CD14-positive monocyte (primary cell): ENCODE measurements around the gene SGMS1. TPM values are rescaled to one million over a fixed set of nuclear protein-coding genes. Genes with fewer than 3 reads are reported as not detected.

Experiments used
- DNase-seq, 3 donors: peaks; one replicate each; pipeline ENCODE4 v3.0.0-alpha.2; 2011 to 2022
- H2AFZ ChIP-seq: 2 replicates; pipeline ENCODE4 v1.6.0; 2012; ENCODE audit warnings: mild to moderate bottlenecking, low read depth, low read length, inconsistent platforms; ENCODE audit not compliant: insufficient read depth, poor library complexity, severe bottlenecking
- H3K27ac ChIP-seq, 2 donors: 1 replicate in 1 of 2; 2 replicates in 1 of 2; pipeline ENCODE4 v1.5.1; 2012 to 2013; ENCODE audit warnings: low read length in 2 of 2, control low read depth in 1 of 2, inconsistent platforms in 1 of 2, low read depth in 1 of 2, mild to moderate bottlenecking in 1 of 2
- H3K27me3 ChIP-seq, 2 donors: one replicate each; pipeline versions ENCODE4 v1.6.0 to v1.6.1; 2011 to 2013; ENCODE audit warnings: low read length in 2 of 2; ENCODE audit not compliant: control insufficient read depth in 2 of 2, insufficient read depth in 2 of 2
- H3K36me3 ChIP-seq, 2 donors: replicated peaks in 1 of 2; 1 replicate in 1 of 2; 2 replicates in 1 of 2; pipeline versions ENCODE4 v1.5.1 to v1.6.1; 2012 to 2013; ENCODE audit warnings: low read length in 2 of 2, control low read depth in 1 of 2, inconsistent platforms in 1 of 2, mild to moderate bottlenecking in 1 of 2; ENCODE audit not compliant: insufficient read depth in 2 of 2, control insufficient read depth in 1 of 2
- H3K4me1 ChIP-seq, 2 donors: 1 replicate in 1 of 2; 2 replicates in 1 of 2; pipeline versions ENCODE4 v1.5.1 to v1.6.1; 2012 to 2013; ENCODE audit warnings: low read length in 2 of 2, control low read depth in 1 of 2, inconsistent platforms in 1 of 2, mild to moderate bottlenecking in 1 of 2, moderate library complexity in 1 of 2; ENCODE audit not compliant: insufficient read depth in 2 of 2, control insufficient read depth in 1 of 2
- H3K4me2 ChIP-seq: replicated peaks from 2 replicates; pipeline ENCODE3; 2012; ENCODE audit warnings: low read length, moderate library complexity, mild to moderate bottlenecking; ENCODE audit not compliant: poor library complexity, severe bottlenecking; ENCODE audit errors: extremely low read depth
- H3K4me3 ChIP-seq, 3 experiments: fragments of 200-600 bp in 1 of 3; sonication (generic) in 1 of 3; replicated peaks in 1 of 3; 1 replicate in 2 of 3; 2 replicates in 1 of 3; pipeline ENCODE4 v1.5.1; 2011 to 2013; ENCODE audit warnings: low read length in 3 of 3, mild to moderate bottlenecking in 3 of 3, control low read depth in 2 of 3, low read depth in 2 of 3, inconsistent platforms in 1 of 3, moderate library complexity in 1 of 3
- H3K79me2 ChIP-seq: 2 replicates; pipeline ENCODE4 v1.6.0; 2012; ENCODE audit warnings: mild to moderate bottlenecking, control low read depth, inconsistent platforms, low read length, moderate library complexity; ENCODE audit not compliant: insufficient read depth
- H3K9ac ChIP-seq: 2 replicates; pipeline ENCODE4 v1.6.0; 2017; ENCODE audit warnings: low read length, mild to moderate bottlenecking; ENCODE audit not compliant: insufficient read depth, poor library complexity, severe bottlenecking
- H3K9me3 ChIP-seq, 2 donors: replicated peaks in 1 of 2; 1 replicate in 1 of 2; 2 replicates in 1 of 2; pipeline versions ENCODE4 v1.5.1 to v1.6.1; 2012 to 2013; ENCODE audit warnings: low read length in 2 of 2, control low read depth in 1 of 2; ENCODE audit not compliant: control insufficient read depth in 1 of 2, insufficient read depth in 1 of 2
- H4K20me1 ChIP-seq: 2 replicates; pipeline ENCODE4 v1.6.0; 2012; ENCODE audit warnings: mild to moderate bottlenecking, low read length, control low read depth, moderate library complexity; ENCODE audit not compliant: insufficient read depth
- H3K27ac Mint-ChIP-seq, 7 donors: one replicate each; pipeline ENCODE4 v1.8.0; 2020; ENCODE audit warnings: mild to moderate bottlenecking in 7 of 7, mixed read lengths in 7 of 7, moderate library complexity in 6 of 7, inconsistent platforms in 2 of 7
- H3K27me3 Mint-ChIP-seq, 3 donors: one replicate each; pipeline ENCODE4 v1.8.0; 2021 to 2022; ENCODE audit warnings: low read depth in 3 of 3, mild to moderate bottlenecking in 3 of 3, mixed read lengths in 3 of 3, moderate library complexity in 3 of 3, inconsistent platforms in 1 of 3
- H3K36me3 Mint-ChIP-seq, 2 donors: one replicate each; pipeline ENCODE4 v1.8.0; 2020; ENCODE audit warnings: mixed read lengths in 2 of 2, inconsistent platforms in 1 of 2, mild to moderate bottlenecking in 1 of 2
- H3K4me1 Mint-ChIP-seq: one replicate; pipeline ENCODE4 v1.8.0; 2020; ENCODE audit warnings: mild to moderate bottlenecking, mixed read lengths
- H3K4me3 Mint-ChIP-seq, 2 donors: one replicate each; pipeline ENCODE4 v1.8.0; 2020; ENCODE audit warnings: mild to moderate bottlenecking in 2 of 2, mixed read lengths in 2 of 2, moderate library complexity in 1 of 2
- H3K9me3 Mint-ChIP-seq, 7 donors: one replicate each; pipeline ENCODE4 v1.8.0; 2020 to 2022; ENCODE audit warnings: mixed read lengths in 7 of 7, mild to moderate bottlenecking in 6 of 7, moderate library complexity in 6 of 7, inconsistent platforms in 2 of 7
- CTCF ChIP-seq: fragments of 200-600 bp; IDR thresholded peaks from one replicate; pipeline ENCODE4 v1.8.0; 2022; ENCODE audit warnings: antibody characterized with exemption, mild to moderate bottlenecking
- WGBS: methylation state at CpG from one replicate; pipeline ENCODE4 v1.1.5; 2013; ENCODE audit warnings: missing lambda C conversion rate; ENCODE audit not compliant: insufficient coverage; 5-methylcytosine and 5-hydroxymethylcytosine counted together
- intact Hi-C, 2 donors: fragments of 100-400 bp; cut with micrococcal nuclease; formaldehyde crosslinking; loops; one replicate each; pipeline versions ENCODE4 v1.15.0 to v1.15.1; 2023
- polyA plus RNA-seq, 3 donors: library from polyadenylated mRNA; depleted of rRNA in 1 of 3; unstranded in 2 of 3; stranded (reverse) in 1 of 3; fragments of 300-500 nt in 2 of 3; fragments of >200 nt in 1 of 3; fragmentation: Illumina TruSeq in 2 of 3; gene quantifications; 1 replicate in 2 of 3; 2 replicates in 1 of 3; pipeline ENCODE4 v1.2.3, GENCODE V29; 2012 to 2021

The SGMS1 gene
- polyA plus RNA-seq, 3 donors: 19.5 to 20.6 (median 20.4) TPM

- no peaks in the 10 kb centered on the region for H3K9me3 Mint-ChIP-seq
- peaks cover 8 to 15% of the 10 kb centered on the region in 2 donors for H3K36me3 Mint-ChIP-seq
- Histone ChIP-seq H3K9ac (no peak overlapping the region), H3K9me3 (no peaks in the 10 kb centered on the region), H3K27ac (no peak overlapping the region), H3K36me3 (no peaks in the 10 kb centered on the region), H2AFZ (no peak overlapping the region), H3K4me3 (no peak overlapping the region), H3K79me2 (no peaks in the 10 kb centered on the region), H3K27me3 (no peaks in the 10 kb centered on the region), H4K20me1 (no peaks in the 10 kb centered on the region), H3K4me2 (no peak overlapping the region), H3K4me1 (peaks cover 18 to 33% of the 10 kb centered on the region in 2 donors)
- TF ChIP-seq CTCF: no peak
- H3K4me3 Mint-ChIP-seq: no peak overlapping the region
- no CpG with 5 or more reads among the region's 1 CpG for WGBS
- H3K27me3 Mint-ChIP-seq: peaks cover 0 to 5% (median 0%) of the 10 kb centered on the region in 3 donors
- intact Hi-C loops: no loop called here
- no peak for DNase-seq
- peaks cover 27% of the 10 kb centered on the region for H3K4me1 Mint-ChIP-seq
- no peak overlapping the region for H3K27ac Mint-ChIP-seq
Measured at GRCh38 chr10:50432211-50433009, 191.3 kb downstream of the SGMS1 start.

GRCh38 chr10:50431791-50432190 lies 192.0 kb downstream of the SGMS1 start:
- Mint-ChIP-seq H3K36me3 (peaks cover 8 to 15% of the 10 kb centered on the region in 2 donors), H3K27me3 (peaks cover 0 to 5% (median 0%) of the 10 kb centered on the region in 3 donors), H3K4me1 (peaks cover 23% of the 10 kb centered on the region), H3K9me3 (no peaks in the 10 kb centered on the region), H3K4me3 (peak overlapping the region in 1 of 2 donors; percentile 78), H3K27ac (peak overlapping the region; percentile 82 to 94 (median 88))
- intact Hi-C loops: no loop called here
- Histone ChIP-seq H4K20me1 (no peaks in the 10 kb centered on the region), H3K4me1 (peaks cover 18 to 27% of the 10 kb centered on the region in 2 donors), H3K9me3 (no peaks in the 10 kb centered on the region), H3K4me3 (peak overlapping the region in 1 of 3 experiments; percentile 55), H2AFZ (no peak overlapping the region), H3K27ac (peak overlapping the region in 1 of 2 donors; percentile 81), H3K4me2 (peak overlapping the region; percentile 47), H3K36me3 (no peaks in the 10 kb centered on the region), H3K27me3 (no peaks in the 10 kb centered on the region), H3K9ac (peak overlapping the region; percentile 13), H3K79me2 (no peaks in the 10 kb centered on the region)
- WGBS: 100% methylated on average over 1 of the region's 3 CpGs
- no peak for TF ChIP-seq CTCF
- no peak for DNase-seq
